Muscle layer of duodenum (tissue), 2 donors: ENCODE results near the gene TMTC4.

Source experiments
- H3K27ac ChIP-seq: one replicate; pipeline ENCODE4 v1.7.0; 2013; ENCODE audit warnings: mild to moderate bottlenecking, low read length
- H3K27me3 ChIP-seq: one replicate; pipeline ENCODE4 v1.7.0; 2013; ENCODE audit warnings: low read depth, mild to moderate bottlenecking, control low read depth, low read length
- H3K36me3 ChIP-seq, 2 donors: one replicate each; pipeline ENCODE4 v1.7.0; 2013; ENCODE audit warnings: low read length in 2 of 2, control low read depth in 1 of 2, mild to moderate bottlenecking in 1 of 2; ENCODE audit not compliant: insufficient read depth in 2 of 2, control insufficient read depth in 1 of 2
- H3K4me1 ChIP-seq, 2 donors: one replicate each; pipeline ENCODE4 v1.7.0; 2013; ENCODE audit warnings: low read length in 2 of 2, mild to moderate bottlenecking in 2 of 2, control low read depth in 1 of 2, moderate library complexity in 1 of 2; ENCODE audit not compliant: insufficient read depth in 2 of 2, control insufficient read depth in 1 of 2
- H3K4me3 ChIP-seq, 2 donors: one replicate each; pipeline ENCODE4 v1.7.0; 2013; ENCODE audit warnings: low read length in 2 of 2, low read depth in 1 of 2, mild to moderate bottlenecking in 1 of 2
- H3K9me3 ChIP-seq, 2 donors: one replicate each; pipeline ENCODE4 v1.7.0; 2013; ENCODE audit warnings: low read length in 2 of 2, control low read depth in 1 of 2, mild to moderate bottlenecking in 1 of 2; ENCODE audit not compliant: control insufficient read depth in 1 of 2
- donor health status: healthy.

TMTC4 gene

GRCh38 chr13:100665403-100665802, 9.2 kb downstream of the TMTC4 start:
- peaks cover 51 to 59% of the 10 kb centered on the region in 2 donors for H3K36me3 ChIP-seq
- H3K27ac ChIP-seq, result no peak overlapping the region
- H3K9me3 ChIP-seq, result no peaks in the 10 kb centered on the region
- H3K4me3 ChIP-seq, result no peak overlapping the region
- no peaks in the 10 kb centered on the region for H3K27me3 ChIP-seq
- no peaks in the 10 kb centered on the region for H3K4me1 ChIP-seq

- no peaks in the 10 kb centered on the region for H3K27me3 ChIP-seq
- no peaks in the 10 kb centered on the region for H3K4me1 ChIP-seq
- H3K4me3 ChIP-seq, result no peak overlapping the region
- peaks cover 54 to 61% of the 10 kb centered on the region in 2 donors for H3K36me3 ChIP-seq
- no peak overlapping the region for H3K27ac ChIP-seq
- H3K9me3 ChIP-seq, result no peaks in the 10 kb centered on the region
These were observed 10.3 kb downstream of the TMTC4 start for GRCh38 chr13:100664171-100664900.

GRCh38 chr13:100662468-100663211, 12.0 kb downstream of the TMTC4 start:
- Histone ChIP-seq H3K4me3 (no peak overlapping the region), H3K27me3 (no peaks in the 10 kb centered on the region), H3K9me3 (no peaks in the 10 kb centered on the region), H3K4me1 (no peaks in the 10 kb centered on the region), H3K36me3 (peaks cover 46 to 52% of the 10 kb centered on the region in 2 donors), H3K27ac (no peak overlapping the region)

- no peaks in the 10 kb centered on the region for H3K4me1 ChIP-seq
- no peak overlapping the region for H3K27ac ChIP-seq
- H3K27me3 ChIP-seq, result no peaks in the 10 kb centered on the region
- H3K9me3 ChIP-seq, result no peaks in the 10 kb centered on the region
- peaks cover 56 to 58% of the 10 kb centered on the region in 2 donors for H3K36me3 ChIP-seq
- no peak overlapping the region for H3K4me3 ChIP-seq
These were observed 13.8 kb downstream of the TMTC4 start for GRCh38 chr13:100660761-100661160.

GRCh38 chr13:100659578-100659977, 15.0 kb downstream of the TMTC4 start:
- no peaks in the 10 kb centered on the region for H3K27me3 ChIP-seq
- H3K4me3 ChIP-seq, result no peak overlapping the region
- no peaks in the 10 kb centered on the region for H3K4me1 ChIP-seq
- H3K9me3 ChIP-seq, result no peaks in the 10 kb centered on the region
- peaks cover 57 to 60% of the 10 kb centered on the region in 2 donors for H3K36me3 ChIP-seq
- H3K27ac ChIP-seq, result no peak overlapping the region

- H3K27ac ChIP-seq, result no peak overlapping the region
- H3K9me3 ChIP-seq, result no peaks in the 10 kb centered on the region
- no peak overlapping the region for H3K4me3 ChIP-seq
- no peaks in the 10 kb centered on the region for H3K4me1 ChIP-seq
- H3K36me3 ChIP-seq, result peaks cover 46 to 49% of the 10 kb centered on the region in 2 donors
- H3K27me3 ChIP-seq, result no peaks in the 10 kb centered on the region
These were observed 16.2 kb downstream of the TMTC4 start for GRCh38 chr13:100658363-100658762.

- Histone ChIP-seq H3K9me3 (no peaks in the 10 kb centered on the region), H3K27me3 (no peaks in the 10 kb centered on the region), H3K4me3 (no peak overlapping the region), H3K4me1 (no peaks in the 10 kb centered on the region), H3K27ac (no peak overlapping the region), H3K36me3 (peaks cover 41 to 44% of the 10 kb centered on the region in 2 donors)
These were observed 16.7 kb downstream of the TMTC4 start for GRCh38 chr13:100657881-100658315.

- H3K9me3 ChIP-seq, result no peaks in the 10 kb centered on the region
- H3K4me1 ChIP-seq, result no peaks in the 10 kb centered on the region
- no peak overlapping the region for H3K4me3 ChIP-seq
- H3K27me3 ChIP-seq, result no peaks in the 10 kb centered on the region
- no peak overlapping the region for H3K27ac ChIP-seq
- peaks cover 15 to 25% of the 10 kb centered on the region in 2 donors for H3K36me3 ChIP-seq
These were observed 22.1 kb downstream of the TMTC4 start for GRCh38 chr13:100652510-100652909.

- no peak overlapping the region for H3K4me3 ChIP-seq
- no peak overlapping the region for H3K27ac ChIP-seq
- H3K36me3 ChIP-seq, result peaks cover 0 to 3% of the 10 kb centered on the region in 2 donors
- H3K4me1 ChIP-seq, result no peaks in the 10 kb centered on the region
- no peaks in the 10 kb centered on the region for H3K9me3 ChIP-seq
- H3K27me3 ChIP-seq, result no peaks in the 10 kb centered on the region
These were observed 24.3 kb downstream of the TMTC4 start for GRCh38 chr13:100650326-100650725.

- Histone ChIP-seq H3K4me1 (no peaks in the 10 kb centered on the region), H3K4me3 (no peak overlapping the region), H3K9me3 (no peaks in the 10 kb centered on the region), H3K27ac (no peak overlapping the region), H3K27me3 (no peaks in the 10 kb centered on the region), H3K36me3 (no peaks in the 10 kb centered on the region)
These were observed 26.2 kb downstream of the TMTC4 start for GRCh38 chr13:100648354-100648753.

GRCh38 chr13:100646871-100647270, 27.7 kb downstream of the TMTC4 start:
- H3K36me3 ChIP-seq, result peaks cover 2 to 3% of the 10 kb centered on the region in 2 donors
- H3K4me1 ChIP-seq, result no peaks in the 10 kb centered on the region
- no peak overlapping the region for H3K4me3 ChIP-seq
- no peaks in the 10 kb centered on the region for H3K27me3 ChIP-seq
- no peak overlapping the region for H3K27ac ChIP-seq
- H3K9me3 ChIP-seq, result no peaks in the 10 kb centered on the region
